ENCODE measurements around the gene BMP4.

Gene BMP4

DNA sequence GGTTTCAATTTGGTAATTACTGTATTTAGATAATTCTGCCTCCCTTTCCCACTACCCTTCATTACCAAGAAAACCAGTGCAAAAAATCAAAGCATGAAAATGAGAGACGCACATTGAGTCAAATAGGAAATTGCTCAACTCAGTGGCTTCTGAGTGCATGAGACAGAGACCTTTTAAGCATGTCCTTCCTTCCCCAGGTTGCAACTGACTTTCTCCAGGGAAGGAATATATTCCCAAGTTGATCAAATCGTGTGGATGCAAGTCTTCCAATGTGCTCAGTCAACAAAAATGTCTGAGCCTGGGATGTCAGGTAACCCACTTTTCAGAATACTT, 12.9 kb downstream of the BMP4 start:
- DNase-seq, result no peak

DNA sequence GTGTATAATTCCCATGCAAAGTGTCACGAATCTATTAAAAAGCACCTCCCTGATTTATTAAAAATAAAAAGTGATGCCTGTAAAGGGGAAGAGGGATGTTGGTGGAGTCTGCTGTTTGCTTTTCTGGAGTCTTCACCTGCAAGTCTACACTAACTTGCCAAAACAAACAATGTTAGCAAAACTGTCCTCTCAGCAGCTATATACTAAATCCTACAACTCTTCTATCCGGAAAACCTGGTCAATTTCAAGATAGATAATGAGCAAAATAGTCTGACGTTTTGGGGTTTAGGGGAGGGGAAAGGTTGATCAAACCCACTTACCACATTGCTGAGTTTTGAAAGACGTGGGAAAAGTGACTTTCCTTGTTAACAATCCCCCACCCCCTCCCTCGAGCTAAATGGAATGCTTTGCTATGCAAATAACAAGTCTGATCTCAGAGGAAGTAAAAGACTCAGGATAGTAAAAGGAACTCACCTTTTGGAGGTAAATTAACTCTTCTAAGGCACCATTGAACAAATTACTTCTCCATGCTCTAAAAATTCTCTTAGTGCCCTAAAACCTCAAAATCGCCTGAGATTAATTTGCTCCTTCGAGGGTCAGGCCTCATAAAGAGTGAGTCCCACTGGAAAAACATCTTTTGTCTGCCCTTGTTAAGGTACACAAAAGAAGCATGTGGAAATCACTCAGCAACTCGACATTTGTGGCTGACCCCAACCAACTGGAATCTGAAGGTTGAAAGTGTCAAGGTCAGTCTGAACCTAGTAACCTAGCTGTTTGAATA, 13.5 kb downstream of the BMP4 start:
- DNase-seq, result no peak

DNA sequence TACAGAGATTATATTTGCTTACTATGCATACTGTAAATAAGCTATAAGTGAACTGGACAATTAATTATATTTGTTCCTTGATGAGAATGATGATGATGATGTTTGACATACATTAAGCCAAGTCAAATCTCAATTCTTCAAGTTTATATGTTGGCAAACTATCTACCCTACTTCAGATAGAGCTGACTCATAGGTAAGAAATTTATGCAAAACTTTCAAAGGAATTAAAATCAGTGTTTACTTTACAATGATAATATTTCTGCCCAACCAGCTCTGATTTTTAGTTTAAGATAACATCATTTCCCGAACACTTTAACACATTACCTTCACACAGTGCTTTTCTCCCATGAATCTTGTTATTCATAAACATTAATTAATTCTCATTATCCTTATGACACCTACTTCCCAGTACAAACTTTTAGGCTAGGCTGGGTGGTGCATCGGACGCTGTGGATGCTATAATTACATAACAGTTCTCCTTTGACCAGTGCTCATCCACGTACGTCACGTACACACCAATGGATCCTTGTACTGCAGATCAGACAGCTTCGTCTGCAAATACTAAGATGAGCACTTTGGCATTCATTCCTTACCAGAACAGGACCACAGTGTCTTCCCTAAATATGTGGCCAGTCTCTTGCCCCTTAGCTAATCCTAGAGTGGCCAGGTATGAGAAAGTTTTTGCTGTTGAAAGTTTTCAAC, 18.3 kb downstream of the BMP4 start:
- DNase-seq, result no peak

DNA sequence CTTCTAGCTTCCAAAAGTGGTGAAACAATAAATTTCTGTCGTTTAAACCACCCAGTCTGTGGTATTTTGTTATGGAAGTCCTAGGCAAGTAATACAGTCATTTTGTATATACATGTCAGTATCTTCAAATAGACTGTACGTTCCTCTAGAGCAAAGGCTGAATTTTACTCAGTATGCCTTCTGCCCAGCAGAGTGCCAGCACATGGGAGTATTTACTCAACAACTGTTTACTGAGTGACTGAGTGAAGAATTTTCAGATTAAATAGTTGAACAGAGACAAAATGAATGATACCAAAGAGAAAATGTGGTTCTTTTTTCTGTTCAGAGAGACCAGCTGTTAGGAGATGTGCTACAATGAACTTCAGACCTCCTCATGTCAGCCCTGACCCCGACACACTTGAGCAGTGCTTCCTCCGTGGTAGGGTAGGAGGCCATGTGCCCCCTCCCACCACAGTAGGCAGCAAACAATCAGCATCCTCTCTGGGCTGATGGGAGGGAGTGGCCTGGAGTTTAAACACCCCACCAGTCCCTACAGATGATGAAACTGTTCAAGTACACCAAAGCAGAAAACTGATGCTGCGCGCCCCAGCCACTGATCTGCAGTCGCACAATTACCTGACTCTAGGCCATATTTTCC, 21.7 kb downstream of the BMP4 start:
- DNase-seq, result no peak

GRCh38 chr14:53932966-53933365, 23.7 kb downstream of the BMP4 start:
- no peak for DNase-seq

DNA sequence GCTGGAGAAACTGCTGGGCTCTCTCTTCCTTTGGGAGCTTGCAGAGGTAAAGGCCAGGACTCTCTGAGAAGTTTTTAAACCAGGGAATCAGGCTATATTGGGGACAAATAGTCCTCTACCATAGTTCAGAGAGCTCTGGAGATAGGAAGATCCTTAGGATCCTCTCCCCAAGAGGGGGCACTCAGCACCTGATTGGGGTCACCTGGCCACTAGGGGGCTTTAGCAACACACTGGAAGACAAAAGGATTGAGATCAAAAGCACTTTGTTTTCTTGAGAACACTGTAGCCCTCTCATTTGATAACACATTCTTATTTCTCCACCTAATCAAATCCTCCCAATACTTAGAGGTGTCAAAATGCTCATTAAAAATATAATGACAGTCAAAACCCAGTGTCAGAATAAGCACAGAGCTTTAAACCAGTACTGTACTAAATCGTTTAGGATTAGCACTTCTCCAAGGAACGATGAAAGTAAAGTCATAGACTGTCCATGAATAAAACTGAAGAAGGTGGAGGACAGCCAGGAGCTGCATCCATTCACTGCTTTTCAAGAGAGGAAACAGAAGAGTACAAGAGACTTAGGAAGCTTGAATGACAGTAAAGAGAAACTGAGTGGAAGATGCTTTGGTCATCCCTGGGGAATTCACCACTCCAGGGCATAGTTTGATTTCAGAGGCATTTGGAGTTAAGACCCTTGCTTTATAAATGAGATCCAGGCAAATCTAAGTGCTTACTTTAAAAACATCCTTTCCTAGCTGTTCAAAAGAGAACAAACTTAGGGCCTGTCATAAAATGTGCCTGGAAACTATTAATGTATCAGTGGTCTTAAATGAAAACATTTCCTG, 26.5 kb downstream of the BMP4 start:
- DNase-seq, result no peak

- DNase-seq, result peak; percentile 29
These were observed 29.5 kb downstream of the BMP4 start for GRCh38 chr14:53927171-53927570.

GRCh38 chr14:53925201-53925766, 31.3 kb downstream of the BMP4 start:
- peak; percentile 45 for DNase-seq

DNA sequence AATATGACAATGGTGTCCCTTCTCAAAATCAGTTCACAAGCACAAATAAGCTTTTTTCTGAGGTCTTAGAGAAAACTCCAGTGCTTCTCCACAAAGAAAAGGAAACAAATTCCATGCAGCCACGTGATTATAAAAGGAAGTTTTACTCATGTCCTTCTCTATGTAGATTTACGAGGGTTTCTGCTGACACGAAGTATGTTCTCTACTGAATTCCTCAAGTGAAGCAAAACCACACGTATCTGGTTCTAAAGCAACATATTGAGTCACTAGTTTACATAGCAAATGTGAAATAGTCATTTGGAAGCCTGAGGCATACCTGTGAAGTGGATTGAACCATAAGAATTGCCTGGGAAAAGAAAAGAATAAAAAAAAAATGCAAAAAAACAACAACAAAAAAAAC, 31.9 kb downstream of the BMP4 start:
- peak; percentile 92 for DNase-seq

DNA sequence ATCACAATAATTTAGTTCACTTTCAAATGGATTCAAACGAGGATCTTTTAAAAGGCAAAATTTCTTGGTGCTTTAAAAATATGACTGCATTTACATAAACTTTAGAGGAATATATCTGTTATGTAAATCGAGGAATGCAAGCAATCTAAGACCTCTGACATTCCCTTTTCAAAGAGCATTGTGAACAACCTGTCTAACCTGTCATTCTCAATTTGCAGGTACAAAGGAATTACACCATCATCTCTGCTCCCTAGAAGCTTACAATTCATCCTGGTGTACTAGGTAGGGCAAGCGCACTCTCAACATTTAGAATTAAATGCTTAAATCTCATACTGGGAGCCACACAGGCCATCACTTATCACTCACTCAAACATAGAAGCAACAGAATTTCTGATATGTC, 35.6 kb downstream of the BMP4 start:
- no peak for DNase-seq

DNA sequence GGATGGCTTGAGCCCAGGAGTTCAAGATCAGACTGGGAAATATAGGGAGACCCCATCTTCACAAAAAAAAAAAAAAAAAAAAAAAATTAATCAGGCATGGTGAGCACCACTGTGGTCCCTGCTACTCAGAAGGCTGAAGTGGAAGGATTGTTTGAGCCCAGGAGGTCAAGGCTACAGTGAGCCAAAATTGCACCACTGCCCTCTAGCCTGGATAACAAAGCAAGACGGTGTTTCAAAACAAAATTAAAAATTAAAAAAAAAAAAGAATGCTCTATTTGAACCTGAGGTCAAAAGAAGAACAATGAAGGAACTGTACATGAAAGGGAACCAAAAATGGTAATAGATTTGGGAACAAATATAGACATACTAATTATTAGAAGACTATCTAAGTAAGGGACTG, 40.4 kb downstream of the BMP4 start:
- no peak for DNase-seq

- DNase-seq, result no peak
These were observed 41.1 kb downstream of the BMP4 start for GRCh38 chr14:53915364-53916014.

DNA sequence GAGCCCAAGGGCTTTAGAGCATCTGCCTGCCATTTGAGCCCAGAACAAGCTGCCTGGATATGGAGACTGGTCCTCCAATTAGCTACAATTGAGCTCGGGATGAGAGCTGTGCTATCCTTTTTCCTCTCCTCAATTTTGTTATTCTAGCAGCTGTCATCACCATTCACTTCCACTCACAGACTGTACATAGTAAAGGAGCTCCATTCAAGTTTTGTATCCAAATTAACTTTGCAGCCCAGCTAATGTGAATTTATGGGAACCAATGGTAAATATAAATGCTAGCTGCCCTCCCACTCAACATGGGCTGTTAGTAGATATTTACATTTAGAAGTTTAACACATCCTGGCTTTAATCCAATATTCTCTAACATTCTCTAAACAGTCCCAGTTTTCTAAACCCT, 44.6 kb downstream of the BMP4 start:
- no peak for DNase-seq

- no peak for DNase-seq
These were observed 48.2 kb downstream of the BMP4 start for GRCh38 chr14:53908416-53908815.

DNA sequence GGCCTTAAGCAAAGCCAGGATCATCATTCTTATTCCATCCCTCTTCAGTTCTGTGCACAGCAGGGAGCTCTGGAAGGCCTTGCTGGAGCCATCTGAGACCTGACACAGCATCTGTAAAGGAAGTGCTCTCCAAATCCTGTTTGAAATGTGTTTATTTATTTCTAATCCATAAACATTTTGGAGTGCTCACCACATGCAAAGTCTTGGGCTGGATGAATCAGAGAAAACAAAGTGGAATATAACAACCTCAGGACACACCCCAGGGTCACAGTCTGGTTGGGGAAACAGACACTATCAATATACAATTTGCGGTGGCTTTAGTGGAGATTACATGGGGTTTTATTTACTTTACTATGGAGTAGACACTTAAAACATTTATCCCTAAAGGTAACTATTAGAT, 54.3 kb downstream of the BMP4 start:
- no peak for DNase-seq

DNA sequence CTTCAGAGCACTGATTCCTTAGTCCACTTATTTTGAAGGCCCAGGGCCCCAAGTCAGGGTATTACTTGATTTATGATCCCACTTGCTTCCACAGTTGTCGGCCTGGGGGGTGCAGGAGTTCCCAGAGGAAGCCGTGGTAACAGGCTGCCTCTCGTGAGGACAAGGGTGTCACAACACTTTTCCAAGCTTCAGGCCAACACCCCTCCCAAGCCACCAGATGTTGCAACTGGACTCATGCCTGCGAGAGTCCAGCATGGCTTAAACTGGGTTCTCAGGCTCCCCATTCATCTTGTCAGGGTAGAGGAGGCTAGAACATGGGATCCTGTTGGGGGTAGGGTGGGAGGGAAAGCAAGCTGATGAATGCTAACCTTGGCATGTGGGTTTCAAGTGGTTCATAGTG, 56.1 kb downstream of the BMP4 start:
- no peak for DNase-seq
